Measurements from ENCODE around the gene SLC25A45. TPM values are rescaled to one million over a fixed set of nuclear protein-coding genes. Genes with fewer than 3 reads are reported as not detected.

The SLC25A45 gene
- total and polyA plus RNA-seq, 8 donors, result 16.2 to 58.2 (median 34.7) TPM

- TF ChIP-seq CTCF (IDR thresholded peaks at IDR 0.05), result no peak
- Histone ChIP-seq H3K4me1 (peaks cover 14 to 39% (median 32%) of the 10 kb centered on the region in 3 donors), H3K4me3 (no peak overlapping the region), H3K27ac (no peak overlapping the region), H3K27me3 (no peaks in the 10 kb centered on the region), H3K36me3 (peaks cover 0 to 5% (median 0%) of the 10 kb centered on the region in 3 donors), H3K9me3 (no peaks in the 10 kb centered on the region)
- ATAC-seq (no peak), FAIRE-seq (no peak), DNase-seq (no peak)
- intact Hi-C loops (cut with DNase I), result no loop called here
- 92% methylated on average over 4 of the region's 4 CpGs for WGBS, 2 donors
Observed at GRCh38 chr11:65388731-65389130, 6.3 kb upstream of the SLC25A45 start.

GRCh38 chr11:65386307-65387140, 4.1 kb upstream of the SLC25A45 start, which contains the start of gene FRMD8:
Gene FRMD8 (plus strand): TSS chr11:65386637. CDS start chr11:65387037, 400 bp downstream.
- Histone ChIP-seq H3K36me3 (no peaks in the 10 kb centered on the region), H3K27me3 (no peaks in the 10 kb centered on the region), H3K4me1 (peaks cover 26 to 48% (median 44%) of the 10 kb centered on the region in 3 donors), H3K9me3 (no peaks in the 10 kb centered on the region), H3K4me3 (peak within 1 kb of the TSS; percentile 53 to 98 (median 78)), H3K27ac (peak within 1 kb of the TSS; percentile 87 to 99 (median 94))
- FAIRE-seq (no peak), DNase-seq (peak; percentile 88 to 98 (median 92)), ATAC-seq (peak; percentile 47 to 72 (median 65))
- TF ChIP-seq CTCF (IDR thresholded peaks at IDR 0.05), result no peak
- WGBS, 2 donors, result 1% methylated on average over 65 to 76 of the region's 76 CpGs
- intact Hi-C loops (cut with DNase I), result no loop called here

- intact Hi-C loops (cut with DNase I), result no loop called here
- DNase-seq (no peak), ATAC-seq (no peak), FAIRE-seq (no peak)
- H3K27me3 ChIP-seq, result no peaks in the 10 kb centered on the region
- H3K36me3 ChIP-seq, result no peaks in the 10 kb centered on the region
- no peak overlapping the region for H3K4me3 ChIP-seq
- H3K9me3 ChIP-seq, result no peaks in the 10 kb centered on the region
- WGBS, 2 donors, result 73 to 75% methylated on average over 8 of the region's 8 CpGs
- TF ChIP-seq CTCF (IDR thresholded peaks at IDR 0.05), result no peak
- peaks cover 32 to 62% (median 58%) of the 10 kb centered on the region in 3 donors for H3K4me1 ChIP-seq
- H3K27ac ChIP-seq, result peak overlapping the region; percentile 87 to 99 (median 94)
Observed at GRCh38 chr11:65384301-65384889, 1.9 kb upstream of the SLC25A45 start.

- WGBS, 2 donors, result 79 to 83% methylated on average over 6 of the region's 6 CpGs
- intact Hi-C loops (cut with DNase I), result no loop called here
- H3K27ac ChIP-seq, result peak overlapping the region; percentile 87 to 99 (median 94)
- no peaks in the 10 kb centered on the region for H3K27me3 ChIP-seq
- DNase-seq (no peak), FAIRE-seq (no peak), ATAC-seq (no peak)
- no peaks in the 10 kb centered on the region for H3K36me3 ChIP-seq
- TF ChIP-seq CTCF (IDR thresholded peaks at IDR 0.05), result no peak
- H3K4me1 ChIP-seq, result peaks cover 38 to 69% (median 60%) of the 10 kb centered on the region in 3 donors
- H3K4me3 ChIP-seq, result no peak overlapping the region
- H3K9me3 ChIP-seq, result no peaks in the 10 kb centered on the region
Observed at GRCh38 chr11:65383778-65384177, 1.3 kb upstream of the SLC25A45 start.
